DMS53 treated with DMSO at 0.1 percent for 48 hours (cell line): ENCODE data around the gene ATP10A.

ENCODE experiments used
- DNase-seq: peaks from one replicate; lab custom pipeline; 2025; ENCODE audit not compliant: unreplicated experiment; lab: John Stamatoyannopoulos, UW

ATP10A gene

GRCh38 chr15:25687276-25687675 is 175.9 kb downstream of the ATP10A start:
- DNase-seq, result no peak

GRCh38 chr15:25686780-25687179 is 176.3 kb downstream of the ATP10A start:
- no peak for DNase-seq

GRCh38 chr15:25684521-25685431 is 178.4 kb downstream of the ATP10A start:
- DNase-seq, result no peak

- no peak for DNase-seq
These were observed 179.2 kb downstream of the ATP10A start for GRCh38 chr15:25683911-25684310.

- DNase-seq, result no peak
These were observed 179.7 kb downstream of the ATP10A start for GRCh38 chr15:25683415-25683814.

GRCh38 chr15:25682340-25682739 is 180.8 kb downstream of the ATP10A start:
- no peak for DNase-seq

GRCh38 chr15:25680686-25681025 is 182.5 kb downstream of the ATP10A start:
- DNase-seq, result no peak

- no peak for DNase-seq
These were observed 183.0 kb downstream of the ATP10A start for GRCh38 chr15:25679964-25680685.

- DNase-seq, result no peak
These were observed 183.6 kb downstream of the ATP10A start for GRCh38 chr15:25679492-25679891.

- DNase-seq, result no peak
These were observed 184.6 kb downstream of the ATP10A start for GRCh38 chr15:25678500-25678855.

GRCh38 chr15:25677719-25678499 is 185.2 kb downstream of the ATP10A start:
- no peak for DNase-seq

- DNase-seq, result no peak
These were observed 187.1 kb downstream of the ATP10A start for GRCh38 chr15:25676070-25676469.

GRCh38 chr15:25675396-25675795 is 187.7 kb downstream of the ATP10A start:
- no peak for DNase-seq

- DNase-seq, result no peak
These were observed 188.2 kb downstream of the ATP10A start for GRCh38 chr15:25674913-25675312.

- no peak for DNase-seq
These were observed 189.2 kb downstream of the ATP10A start for GRCh38 chr15:25673972-25674371.

GRCh38 chr15:25673351-25673750 is 189.8 kb downstream of the ATP10A start:
- DNase-seq, result no peak

- DNase-seq, result no peak
These were observed 192.0 kb downstream of the ATP10A start for GRCh38 chr15:25671132-25671531.

GRCh38 chr15:25670621-25671020 is 192.5 kb downstream of the ATP10A start:
- DNase-seq, result no peak

- no peak for DNase-seq
These were observed 193.0 kb downstream of the ATP10A start for GRCh38 chr15:25670025-25670554.

- no peak for DNase-seq
These were observed 194.2 kb downstream of the ATP10A start for GRCh38 chr15:25668901-25669300.

- no peak for DNase-seq
These were observed 194.8 kb downstream of the ATP10A start for GRCh38 chr15:25668236-25668795.
